Thoracic aorta (tissue), 2 donors: ENCODE data around the gene CHTF18. TPM values are rescaled to one million over a fixed set of nuclear protein-coding genes. Genes with fewer than 3 reads are reported as not detected.

Experiments used
- ATAC-seq: fragments of 150-250 bp; one replicate; pipeline ENCODE4 v1.8.0; 2017; ENCODE audit warnings: low read depth; ENCODE audit not compliant: insufficient number of reproducible peaks, low FRiP score
- DNase-seq: peaks from one replicate; pipeline ENCODE4 v3.0.0-alpha.2; 2020; ENCODE audit warnings: low spot score
- H3K27ac ChIP-seq, 2 donors: fragments of 200-600 bp; sonication (generic); 1 replicate in 1 of 2; 2 replicates in 1 of 2; pipeline ENCODE4 v1.5.1; 2016; ENCODE audit warnings: mild to moderate bottlenecking in 2 of 2, moderate library complexity in 2 of 2
- H3K27me3 ChIP-seq: fragments of 200-600 bp; sonication (generic); replicated peaks from 2 replicates; pipeline ENCODE4 v1.6.0; 2016; ENCODE audit warnings: mild to moderate bottlenecking; ENCODE audit not compliant: insufficient read depth
- H3K36me3 ChIP-seq: fragments of 200-600 bp; sonication (generic); one replicate; pipeline ENCODE4 v1.5.1; 2016
- H3K4me1 ChIP-seq, 2 donors: fragments of 200-600 bp; sonication (generic); 1 replicate in 1 of 2; 2 replicates in 1 of 2; pipeline versions ENCODE4 v1.5.1 to v1.6.0; 2016; ENCODE audit warnings: low read depth in 2 of 2, mild to moderate bottlenecking in 1 of 2; ENCODE audit not compliant: control insufficient read depth in 1 of 2
- H3K4me3 ChIP-seq: fragments of 200-600 bp; sonication (generic); 2 replicates; pipeline ENCODE4 v1.5.1; 2016; ENCODE audit warnings: mild to moderate bottlenecking
- H3K9me3 ChIP-seq: fragments of 200-600 bp; sonication (generic); 2 replicates; pipeline ENCODE4 v1.5.1; 2016
- CTCF ChIP-seq: fragments of 200-600 bp; sonication (generic); IDR thresholded peaks from one replicate; pipeline ENCODE4 v1.5.1; 2019; ENCODE audit warnings: antibody characterized with exemption
- total RNA-seq, 2 donors: library from RNA; depleted of rRNA; stranded (reverse); fragments of >200 nt; gene quantifications; one replicate each; pipeline versions ENCODE4 v1.1.0 to v1.2.3, GENCODE V29; 2016

Gene CHTF18
- total RNA-seq, 2 donors from 2014 or later = 10.2 to 15.4 TPM

GRCh38 chr16:778447-778846, 10.0 kb upstream of the CHTF18 start:
- no peaks in the 10 kb centered on the region for H3K36me3 ChIP-seq
- DNase-seq (no peak), ATAC-seq (no peak)
- H3K4me1 ChIP-seq = no peaks in the 10 kb centered on the region
- TF ChIP-seq CTCF = no peak
- H3K27ac ChIP-seq = no peak overlapping the region
- H3K9me3 ChIP-seq = no peaks in the 10 kb centered on the region
- H3K4me3 ChIP-seq = no peak overlapping the region
- no peaks in the 10 kb centered on the region for H3K27me3 ChIP-seq

GRCh38 chr16:778909-779527, 9.4 kb upstream of the CHTF18 start:
- no peaks in the 10 kb centered on the region for H3K4me1 ChIP-seq
- no peaks in the 10 kb centered on the region for H3K36me3 ChIP-seq
- no peaks in the 10 kb centered on the region for H3K9me3 ChIP-seq
- H3K4me3 ChIP-seq = no peak overlapping the region
- DNase-seq = no peak
- no peak for TF ChIP-seq CTCF
- ATAC-seq = no peak
- no peak overlapping the region for H3K27ac ChIP-seq
- H3K27me3 ChIP-seq = no peaks in the 10 kb centered on the region

- no peaks in the 10 kb centered on the region for H3K27me3 ChIP-seq
- DNase-seq (no peak), ATAC-seq (no peak)
- H3K36me3 ChIP-seq = no peaks in the 10 kb centered on the region
- no peaks in the 10 kb centered on the region for H3K4me1 ChIP-seq
- no peak overlapping the region for H3K4me3 ChIP-seq
- TF ChIP-seq CTCF = no peak
- no peaks in the 10 kb centered on the region for H3K9me3 ChIP-seq
- no peak overlapping the region for H3K27ac ChIP-seq
These were observed 8.9 kb upstream of the CHTF18 start for GRCh38 chr16:779561-779960.

GRCh38 chr16:780296-780695, 8.1 kb upstream of the CHTF18 start:
- no peaks in the 10 kb centered on the region for H3K36me3 ChIP-seq
- H3K27ac ChIP-seq = no peak overlapping the region
- no peaks in the 10 kb centered on the region for H3K4me1 ChIP-seq
- no peaks in the 10 kb centered on the region for H3K27me3 ChIP-seq
- no peak for TF ChIP-seq CTCF
- DNase-seq = no peak
- no peak overlapping the region for H3K4me3 ChIP-seq
- no peak for ATAC-seq
- no peaks in the 10 kb centered on the region for H3K9me3 ChIP-seq

GRCh38 chr16:781346-782010, 6.9 kb upstream of the CHTF18 start:
- no peaks in the 10 kb centered on the region for H3K9me3 ChIP-seq
- no peak for TF ChIP-seq CTCF
- no peaks in the 10 kb centered on the region for H3K27me3 ChIP-seq
- H3K4me3 ChIP-seq = no peak overlapping the region
- no peaks in the 10 kb centered on the region for H3K4me1 ChIP-seq
- ATAC-seq (no peak), DNase-seq (no peak)
- H3K27ac ChIP-seq = no peak overlapping the region
- no peaks in the 10 kb centered on the region for H3K36me3 ChIP-seq
